Nephron (organoid): Measurements from ENCODE around the gene PRKN.

Source experiments
- H3K27ac Mint-ChIP-seq, 3 experiments: 2 replicates each; pipeline ENCODE4 v1.8.0; 2020; ENCODE audit warnings: mixed read lengths in 3 of 3, mild to moderate bottlenecking in 2 of 3, moderate library complexity in 1 of 3
- H3K27me3 Mint-ChIP-seq: 2 replicates; pipeline ENCODE4 v1.8.0; 2021; ENCODE audit warnings: low read depth, mild to moderate bottlenecking, moderate library complexity, mixed read lengths
- H3K36me3 Mint-ChIP-seq: 2 replicates; pipeline ENCODE4 v1.8.0; 2020; ENCODE audit warnings: low read depth, mixed read lengths
- H3K4me1 Mint-ChIP-seq: 2 replicates; pipeline ENCODE4 v1.8.0; 2020; ENCODE audit warnings: mixed read lengths
- H3K4me3 Mint-ChIP-seq, 3 experiments: 2 replicates each; pipeline ENCODE4 v1.8.0; 2020; ENCODE audit warnings: mild to moderate bottlenecking in 3 of 3, mixed read lengths in 3 of 3, moderate library complexity in 2 of 3
- H3K9me3 Mint-ChIP-seq: 2 replicates; pipeline ENCODE4 v1.8.0; 2020; ENCODE audit warnings: mixed read lengths
- TF ChIP-seq, protein P1 (sequence below), 3 experiments: fragments of 200-600 bp; sonication (generic); IDR thresholded peaks; one replicate each; pipeline ENCODE4 v1.5.0; 2021; ENCODE audit warnings: antibody characterized with exemption in 3 of 3; ENCODE audit not compliant: unreplicated experiment in 3 of 3

PRKN gene

GRCh38 chr6:162026843-162027242 lies 700.7 kb downstream of the PRKN start:
- H3K9me3 Mint-ChIP-seq: peaks cover 8% of the 10 kb centered on the region
- no peaks in the 10 kb centered on the region for H3K36me3 Mint-ChIP-seq

GRCh38 chr6:162026031-162026430 lies 701.5 kb downstream of the PRKN start:
- no peaks in the 10 kb centered on the region for H3K27me3 Mint-ChIP-seq
- H3K4me1 Mint-ChIP-seq: no peaks in the 10 kb centered on the region
- H3K9me3 Mint-ChIP-seq: peaks cover 8% of the 10 kb centered on the region
- no peak overlapping the region for H3K4me3 Mint-ChIP-seq
- TF ChIP-seq, protein P1, sequence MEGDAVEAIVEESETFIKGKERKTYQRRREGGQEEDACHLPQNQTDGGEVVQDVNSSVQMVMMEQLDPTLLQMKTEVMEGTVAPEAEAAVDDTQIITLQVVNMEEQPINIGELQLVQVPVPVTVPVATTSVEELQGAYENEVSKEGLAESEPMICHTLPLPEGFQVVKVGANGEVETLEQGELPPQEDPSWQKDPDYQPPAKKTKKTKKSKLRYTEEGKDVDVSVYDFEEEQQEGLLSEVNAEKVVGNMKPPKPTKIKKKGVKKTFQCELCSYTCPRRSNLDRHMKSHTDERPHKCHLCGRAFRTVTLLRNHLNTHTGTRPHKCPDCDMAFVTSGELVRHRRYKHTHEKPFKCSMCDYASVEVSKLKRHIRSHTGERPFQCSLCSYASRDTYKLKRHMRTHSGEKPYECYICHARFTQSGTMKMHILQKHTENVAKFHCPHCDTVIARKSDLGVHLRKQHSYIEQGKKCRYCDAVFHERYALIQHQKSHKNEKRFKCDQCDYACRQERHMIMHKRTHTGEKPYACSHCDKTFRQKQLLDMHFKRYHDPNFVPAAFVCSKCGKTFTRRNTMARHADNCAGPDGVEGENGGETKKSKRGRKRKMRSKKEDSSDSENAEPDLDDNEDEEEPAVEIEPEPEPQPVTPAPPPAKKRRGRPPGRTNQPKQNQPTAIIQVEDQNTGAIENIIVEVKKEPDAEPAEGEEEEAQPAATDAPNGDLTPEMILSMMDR (IDR thresholded peaks at IDR 0.05; ENCODE audit: unreplicated experiment in 3 of 3): no peak
- no peak overlapping the region for H3K27ac Mint-ChIP-seq
- H3K36me3 Mint-ChIP-seq: no peaks in the 10 kb centered on the region

More at GRCh38 chr6:162026843-162027242, 700.7 kb downstream of the PRKN start:
- H3K27me3 Mint-ChIP-seq: no peaks in the 10 kb centered on the region
- H3K4me3 Mint-ChIP-seq: no peak overlapping the region
- no peaks in the 10 kb centered on the region for H3K4me1 Mint-ChIP-seq
- no peak overlapping the region for H3K27ac Mint-ChIP-seq
- TF ChIP-seq, protein P1 (IDR thresholded peaks at IDR 0.05; ENCODE audit: unreplicated experiment in 3 of 3): no peak

GRCh38 chr6:162019349-162019748 lies 708.2 kb downstream of the PRKN start:
- Mint-ChIP-seq H3K36me3 (no peaks in the 10 kb centered on the region), H3K27me3 (no peaks in the 10 kb centered on the region), H3K27ac (peak overlapping the region in 1 of 3 experiments; percentile 11), H3K4me3 (no peak overlapping the region), H3K9me3 (peaks cover 8% of the 10 kb centered on the region), H3K4me1 (peaks cover 4% of the 10 kb centered on the region)
- TF ChIP-seq, protein P1 (IDR thresholded peaks at IDR 0.05; ENCODE audit: unreplicated experiment in 3 of 3): no peak

DNA sequence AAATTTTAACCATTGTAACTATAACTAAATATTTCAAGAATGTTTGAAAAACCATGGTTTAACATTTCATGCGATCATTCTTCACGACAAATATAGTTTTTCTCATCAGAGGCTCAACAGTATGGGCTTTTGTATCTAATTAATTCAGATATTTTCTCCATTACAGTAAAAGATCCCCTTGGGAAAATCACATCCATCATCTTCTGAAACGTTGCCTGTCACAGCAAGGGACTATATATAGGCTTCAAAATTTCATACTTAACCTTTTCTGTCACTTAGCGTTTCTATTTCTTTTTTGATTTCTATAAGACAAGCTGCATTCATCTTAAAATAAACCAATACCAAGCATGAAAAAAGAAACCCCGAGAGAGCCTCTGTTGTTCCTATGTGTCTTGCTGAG lies 710.0 kb downstream of the PRKN start:
- peaks cover 1% of the 10 kb centered on the region for H3K9me3 Mint-ChIP-seq
- TF ChIP-seq, protein P1 (IDR thresholded peaks at IDR 0.05; ENCODE audit: unreplicated experiment in 3 of 3): no peak
- no peaks in the 10 kb centered on the region for H3K36me3 Mint-ChIP-seq
- H3K4me1 Mint-ChIP-seq: peaks cover 4% of the 10 kb centered on the region
- no peak overlapping the region for H3K4me3 Mint-ChIP-seq
- no peaks in the 10 kb centered on the region for H3K27me3 Mint-ChIP-seq
- no peak overlapping the region for H3K27ac Mint-ChIP-seq

DNA sequence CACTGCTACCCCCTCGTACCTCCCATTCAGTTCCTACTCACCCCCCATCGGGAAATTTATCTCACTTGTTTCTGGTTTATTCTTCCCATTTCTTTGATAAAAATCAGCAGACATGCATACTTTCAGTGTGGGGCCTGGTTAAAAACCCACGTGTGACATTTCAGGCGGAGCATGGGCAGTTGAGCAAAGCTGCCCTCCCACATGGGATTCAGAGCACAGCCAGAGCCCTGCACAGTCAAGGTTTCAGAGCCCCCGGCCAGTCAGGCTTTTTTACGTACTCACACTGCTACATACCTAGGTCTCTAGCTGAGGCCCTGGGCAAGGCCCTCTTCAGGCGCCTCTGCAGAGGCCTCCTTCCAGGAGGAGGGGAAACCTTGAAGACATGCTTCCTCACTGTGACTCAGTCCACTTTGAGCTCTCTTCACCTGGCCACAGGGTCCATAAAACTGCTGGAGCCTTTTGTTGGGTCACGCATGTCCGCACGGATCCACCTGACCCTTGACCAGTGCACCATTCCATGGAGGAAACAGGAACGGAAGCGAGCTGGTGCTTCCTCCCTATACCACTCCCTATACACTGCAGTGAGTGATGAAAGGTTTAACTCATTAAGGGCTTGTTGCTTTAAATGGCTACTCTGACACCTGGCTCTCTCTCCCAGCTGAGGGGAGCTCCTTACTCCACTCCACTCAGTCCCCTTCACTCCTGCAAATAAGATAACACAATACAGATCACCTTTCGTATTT lies 713.3 kb downstream of the PRKN start:
- Mint-ChIP-seq H3K36me3 (no peaks in the 10 kb centered on the region), H3K27ac (peak overlapping the region in 1 of 3 experiments; percentile 34), H3K4me3 (no peak overlapping the region), H3K9me3 (no peaks in the 10 kb centered on the region), H3K27me3 (no peaks in the 10 kb centered on the region), H3K4me1 (peaks cover 2% of the 10 kb centered on the region)
- TF ChIP-seq, protein P1 (IDR thresholded peaks at IDR 0.05; ENCODE audit: unreplicated experiment in 3 of 3): no peak

DNA sequence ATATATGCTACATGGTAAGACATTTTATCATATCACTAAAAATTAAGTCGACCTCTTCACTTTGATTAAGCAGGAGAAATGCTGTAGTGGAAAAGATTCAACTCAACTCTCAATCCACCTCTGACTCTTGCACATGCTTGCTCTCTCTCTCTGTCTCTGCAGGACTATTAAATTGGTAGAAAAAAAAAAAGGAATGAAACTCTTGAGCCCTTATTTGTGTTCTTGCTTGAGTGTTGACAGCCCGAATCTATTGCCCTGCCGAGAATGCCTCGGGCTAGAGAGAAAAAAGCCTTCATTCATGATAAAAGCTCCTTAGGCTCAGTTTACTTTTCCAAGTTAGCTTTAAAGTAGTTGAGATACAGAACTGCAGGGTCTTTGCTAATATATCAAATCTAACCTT lies 722.2 kb downstream of the PRKN start:
- H3K27me3 Mint-ChIP-seq: no peaks in the 10 kb centered on the region
- TF ChIP-seq, protein P1 (IDR thresholded peaks at IDR 0.05; ENCODE audit: unreplicated experiment in 3 of 3): no peak
- H3K4me1 Mint-ChIP-seq: no peaks in the 10 kb centered on the region
- H3K36me3 Mint-ChIP-seq: no peaks in the 10 kb centered on the region
- no peak overlapping the region for H3K27ac Mint-ChIP-seq
- H3K4me3 Mint-ChIP-seq: no peak overlapping the region
- peaks cover 2% of the 10 kb centered on the region for H3K9me3 Mint-ChIP-seq
